ENCODE results near the gene MMEL1.

GRCh38 chr1:2624735-2625300 lies 8.0 kb downstream of the MMEL1 start:
- TF ChIP-seq EZH2 (optimal IDR thresholded peaks at IDR 0.05; ENCODE audit: low read depth, low read length): no peak
- no peak for TF ChIP-seq CTCF (IDR thresholded peaks at IDR 0.05; ENCODE audit: low read length)
